Uterus (tissue), 4 donors: Measurements from ENCODE around the gene FABP6. TPM values are rescaled to one million over a fixed set of nuclear protein-coding genes. Genes with fewer than 3 reads are reported as not detected.

Source experiments
- DNase-seq, 2 donors: peaks; one replicate each; pipeline ENCODE4 v3.0.0-alpha.2; 2019 to 2020
- H3K27ac ChIP-seq, 2 donors: fragments of 200-600 bp; sonication (generic); 1 replicate in 1 of 2; 2 replicates in 1 of 2; pipeline ENCODE4 v1.5.1; 2016 to 2018
- H3K27me3 ChIP-seq, 2 donors: fragments of 200-600 bp; sonication (generic); one replicate each; pipeline ENCODE4 v1.5.1; 2018 to 2019; ENCODE audit warnings: control low read depth in 1 of 2
- H3K36me3 ChIP-seq, 2 donors: fragments of 200-600 bp; sonication (generic); one replicate each; pipeline ENCODE4 v1.5.1; 2019; ENCODE audit warnings: control low read depth in 1 of 2
- H3K4me1 ChIP-seq, 2 donors: fragments of 200-600 bp; sonication (generic); one replicate each; pipeline ENCODE4 v1.5.1; 2018 to 2019; ENCODE audit warnings: control low read depth in 1 of 2
- H3K4me3 ChIP-seq, 2 donors: fragments of 200-600 bp; sonication (generic); 1 replicate in 1 of 2; 2 replicates in 1 of 2; pipeline ENCODE4 v1.5.1; 2018 to 2019; ENCODE audit warnings: mild to moderate bottlenecking in 1 of 2
- H3K9me3 ChIP-seq, 2 donors: fragments of 200-600 bp; sonication (generic); one replicate each; pipeline ENCODE4 v1.5.1; 2019; ENCODE audit warnings: control low read depth in 1 of 2
- POLR2A ChIP-seq, 2 donors: fragments of 450-650 bp; IDR thresholded peaks; one replicate each; pipeline ENCODE4 v1.6.1; 2016; ENCODE audit warnings: antibody characterized with exemption in 2 of 2, mild to moderate bottlenecking in 1 of 2, moderate library complexity in 1 of 2
- intact Hi-C: fragments of 100-400 bp; cut with DNase I; formaldehyde crosslinking; loops from one replicate; pipeline ENCODE4 v1.15.1; 2023; ENCODE audit warnings: low total_unique reads
- total RNA-seq, 4 donors: library from RNA; depleted of rRNA in 3 of 4; stranded (reverse); fragments of >200 nt in 3 of 4; gene quantifications; one replicate each; pipeline versions ENCODE4 v1.1.0 to v1.2.4, GENCODE V29; 2014 to 2023
- TF ChIP-seq, protein P1 (sequence below), 4 experiments: fragments of 200-600 bp in 2 of 4; fragments of 450-650 bp in 2 of 4; sonication (generic) in 2 of 4; IDR thresholded peaks; one replicate each; pipeline ENCODE4 v1.5.1; 2016 to 2019; ENCODE audit warnings: antibody characterized with exemption in 4 of 4, mild to moderate bottlenecking in 2 of 4, moderate library complexity in 1 of 4
- donor health status: DM: yes; HTN: yes; CAD: no.

Gene FABP6, protein sequence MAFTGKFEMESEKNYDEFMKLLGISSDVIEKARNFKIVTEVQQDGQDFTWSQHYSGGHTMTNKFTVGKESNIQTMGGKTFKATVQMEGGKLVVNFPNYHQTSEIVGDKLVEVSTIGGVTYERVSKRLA
- total RNA-seq = under 1 TPM in 2 of 4 donors, not detected in 2; 0.59 to 0.76 TPM

DNA sequence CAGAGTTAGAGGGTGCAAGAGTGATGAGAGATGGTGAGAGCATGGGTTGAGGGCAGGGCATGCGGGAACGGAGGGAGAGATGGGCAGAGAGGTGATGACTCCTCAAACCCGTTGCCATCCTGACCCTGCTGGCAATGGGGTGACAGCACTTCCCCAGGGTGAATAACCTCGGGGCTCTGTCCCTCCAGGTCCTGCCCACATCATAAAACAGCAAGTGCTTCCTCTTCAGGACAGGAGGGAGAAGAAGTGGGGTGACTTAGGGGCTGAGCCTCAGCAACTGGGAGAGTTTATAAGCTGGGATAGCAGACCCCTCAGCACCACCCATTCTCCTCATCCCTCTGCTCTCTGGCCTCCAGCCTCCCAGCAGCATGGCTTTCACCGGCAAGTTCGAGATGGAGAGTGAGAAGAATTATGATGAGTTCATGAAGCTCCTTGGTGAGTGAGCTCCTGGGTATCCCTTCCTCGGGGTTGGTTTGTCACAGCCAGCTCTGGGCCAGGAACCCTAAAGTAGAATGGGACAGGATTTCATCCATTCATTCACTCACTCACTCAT, at the start of gene FABP6:
TSS of gene FABP6 (plus strand) at position 317 of the 553 bp plus-strand sequence. CDS start at position 369, 52 bp downstream.
- Histone ChIP-seq H3K4me1 (no peaks in the 10 kb centered on the region), H3K4me3 (no peak within 1 kb of the TSS), H3K27ac (no peak within 1 kb of the TSS), H3K27me3 (no peaks in the 10 kb centered on the region), H3K9me3 (no peaks in the 10 kb centered on the region), H3K36me3 (no peaks in the 10 kb centered on the region)
- no peak for DNase-seq
- no peak for TF ChIP-seq POLR2A (IDR thresholded peaks at IDR 0.05)
- TF ChIP-seq, protein P1, sequence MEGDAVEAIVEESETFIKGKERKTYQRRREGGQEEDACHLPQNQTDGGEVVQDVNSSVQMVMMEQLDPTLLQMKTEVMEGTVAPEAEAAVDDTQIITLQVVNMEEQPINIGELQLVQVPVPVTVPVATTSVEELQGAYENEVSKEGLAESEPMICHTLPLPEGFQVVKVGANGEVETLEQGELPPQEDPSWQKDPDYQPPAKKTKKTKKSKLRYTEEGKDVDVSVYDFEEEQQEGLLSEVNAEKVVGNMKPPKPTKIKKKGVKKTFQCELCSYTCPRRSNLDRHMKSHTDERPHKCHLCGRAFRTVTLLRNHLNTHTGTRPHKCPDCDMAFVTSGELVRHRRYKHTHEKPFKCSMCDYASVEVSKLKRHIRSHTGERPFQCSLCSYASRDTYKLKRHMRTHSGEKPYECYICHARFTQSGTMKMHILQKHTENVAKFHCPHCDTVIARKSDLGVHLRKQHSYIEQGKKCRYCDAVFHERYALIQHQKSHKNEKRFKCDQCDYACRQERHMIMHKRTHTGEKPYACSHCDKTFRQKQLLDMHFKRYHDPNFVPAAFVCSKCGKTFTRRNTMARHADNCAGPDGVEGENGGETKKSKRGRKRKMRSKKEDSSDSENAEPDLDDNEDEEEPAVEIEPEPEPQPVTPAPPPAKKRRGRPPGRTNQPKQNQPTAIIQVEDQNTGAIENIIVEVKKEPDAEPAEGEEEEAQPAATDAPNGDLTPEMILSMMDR (IDR thresholded peaks at IDR 0.05) = no peak
- intact Hi-C loops = no loop called here

DNA sequence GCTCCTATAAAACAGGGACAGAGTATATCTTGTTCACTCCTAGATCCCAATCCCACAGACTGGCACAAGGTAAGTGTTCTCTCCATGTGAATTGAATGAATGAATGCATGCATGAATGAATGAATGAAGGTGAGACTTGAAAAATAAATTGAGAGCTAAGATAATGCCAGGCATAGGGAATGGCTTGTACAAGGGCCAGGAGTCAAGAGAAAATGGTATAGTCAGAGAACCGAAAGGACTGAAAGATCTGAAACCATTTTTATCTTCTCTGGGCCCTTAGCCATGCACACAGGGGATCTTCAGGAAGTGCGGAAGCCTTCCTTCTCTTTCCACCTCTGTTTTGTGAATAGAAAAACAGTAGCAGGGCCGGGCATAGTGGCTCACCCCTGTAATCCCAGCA, 48.4 kb upstream of the FABP6 start:
- intact Hi-C loops = no loop called here
- no peaks in the 10 kb centered on the region for H3K9me3 ChIP-seq
- no peak for TF ChIP-seq POLR2A (IDR thresholded peaks at IDR 0.05)
- TF ChIP-seq, protein P1 (IDR thresholded peaks at IDR 0.05) = no peak
- H3K4me3 ChIP-seq = no peak overlapping the region
- H3K27me3 ChIP-seq = no peaks in the 10 kb centered on the region
- no peak for DNase-seq
- H3K4me1 ChIP-seq = no peaks in the 10 kb centered on the region
- no peak overlapping the region for H3K27ac ChIP-seq
- no peaks in the 10 kb centered on the region for H3K36me3 ChIP-seq

DNA sequence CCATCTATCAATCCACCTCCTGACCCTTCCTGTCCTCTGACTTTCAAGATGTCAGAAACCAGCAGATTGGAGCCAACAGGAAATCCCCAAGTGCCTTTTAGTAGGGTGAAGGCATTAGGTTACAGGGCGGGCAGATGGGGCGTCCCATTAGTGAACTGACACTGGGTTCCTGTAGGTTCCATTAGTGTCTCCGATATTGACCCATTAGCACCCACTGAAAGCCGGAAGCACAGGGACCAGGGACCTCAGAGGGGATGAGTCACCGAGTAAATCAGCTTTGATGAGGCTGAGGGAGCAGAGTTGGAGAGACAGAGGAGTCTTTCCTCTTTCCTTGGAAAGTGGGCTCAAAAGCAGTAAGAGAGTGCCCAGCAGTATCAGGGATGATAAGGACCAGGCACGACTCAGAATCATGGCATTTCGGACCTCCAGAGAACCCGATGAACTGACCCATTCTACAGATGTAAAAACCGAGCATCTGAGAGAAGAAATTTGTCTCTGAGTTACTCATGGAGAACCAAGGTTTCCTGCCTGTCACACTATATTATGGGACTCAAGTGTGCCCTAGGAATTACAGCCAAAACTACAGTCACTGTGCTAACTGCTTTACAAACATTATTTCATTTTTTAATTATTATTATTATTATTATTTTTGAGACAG, 47.2 kb upstream of the FABP6 start:
- Histone ChIP-seq H3K27ac (no peak overlapping the region), H3K27me3 (no peaks in the 10 kb centered on the region), H3K4me3 (no peak overlapping the region), H3K9me3 (no peaks in the 10 kb centered on the region), H3K4me1 (no peaks in the 10 kb centered on the region), H3K36me3 (no peaks in the 10 kb centered on the region)
- intact Hi-C loops = no loop called here
- TF ChIP-seq, protein P1 (IDR thresholded peaks at IDR 0.05) = no peak
- TF ChIP-seq POLR2A (IDR thresholded peaks at IDR 0.05) = no peak
- no peak for DNase-seq

DNA sequence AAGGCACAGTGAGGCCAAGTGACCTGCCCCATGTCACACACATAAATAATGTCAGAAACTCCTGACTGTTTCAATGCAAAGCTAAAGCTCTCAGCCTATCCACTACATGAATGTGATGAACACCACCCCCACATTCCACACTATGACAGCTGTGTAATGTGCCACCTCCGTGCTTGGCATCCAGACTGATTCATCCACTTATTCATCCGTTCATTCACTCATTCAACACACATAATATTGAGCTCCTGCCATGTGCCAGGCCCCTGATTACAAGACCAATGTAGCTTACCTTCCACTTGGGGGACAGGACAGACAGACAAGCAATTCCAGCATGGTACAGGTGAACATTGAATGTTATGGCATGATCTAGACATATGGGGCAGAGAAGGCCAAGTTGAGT, 46.2 kb upstream of the FABP6 start:
- intact Hi-C loops = no loop called here
- Histone ChIP-seq H3K27ac (no peak overlapping the region), H3K9me3 (no peaks in the 10 kb centered on the region), H3K4me3 (no peak overlapping the region), H3K4me1 (no peaks in the 10 kb centered on the region), H3K27me3 (no peaks in the 10 kb centered on the region), H3K36me3 (no peaks in the 10 kb centered on the region)
- no peak for DNase-seq
- no peak for TF ChIP-seq POLR2A (IDR thresholded peaks at IDR 0.05)
- TF ChIP-seq, protein P1 (IDR thresholded peaks at IDR 0.05) = no peak

DNA sequence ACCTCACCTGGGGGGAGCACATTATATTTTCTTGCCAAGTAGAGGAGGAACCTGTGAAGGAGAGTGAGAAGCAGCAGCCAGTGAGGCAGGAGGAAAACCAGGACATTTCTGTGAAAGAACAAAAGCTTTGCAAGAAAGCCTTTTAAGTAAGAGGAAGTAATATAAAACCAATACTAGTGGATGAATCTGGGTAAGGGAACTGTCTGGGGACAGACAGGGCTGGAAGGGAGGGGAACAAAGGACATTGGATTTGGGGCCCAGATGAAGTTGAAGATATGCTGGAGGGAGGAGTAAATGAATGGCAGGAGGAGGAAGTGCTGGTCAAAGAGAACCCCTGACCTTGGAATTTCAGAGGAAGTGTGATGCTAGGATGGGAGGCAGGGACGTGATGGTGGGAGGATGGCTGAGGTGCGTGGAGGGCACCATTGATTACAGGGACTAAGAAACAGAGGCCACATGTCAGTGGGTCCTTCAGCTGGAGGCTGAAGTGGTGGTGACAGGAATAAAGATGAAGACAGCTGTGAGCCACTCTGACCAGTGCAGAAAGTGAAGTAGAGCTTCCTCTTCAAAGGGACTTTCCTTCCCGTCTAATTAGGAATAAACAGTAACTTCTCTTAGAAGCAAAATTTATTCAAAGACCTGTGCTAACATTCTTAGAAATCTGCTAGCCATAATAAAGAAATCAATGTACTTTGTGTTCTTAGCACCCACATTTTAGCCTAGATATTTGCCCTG, 43.5 kb upstream of the FABP6 start:
- TF ChIP-seq POLR2A (IDR thresholded peaks at IDR 0.05) = no peak
- TF ChIP-seq, protein P1 (IDR thresholded peaks at IDR 0.05) = no peak
- intact Hi-C loops = no loop called here
- Histone ChIP-seq H3K4me3 (no peak overlapping the region), H3K36me3 (no peaks in the 10 kb centered on the region), H3K4me1 (peaks cover 0 to 6% of the 10 kb centered on the region in 2 donors), H3K27ac (no peak overlapping the region), H3K27me3 (no peaks in the 10 kb centered on the region), H3K9me3 (no peaks in the 10 kb centered on the region)
- DNase-seq = no peak
